NCI-H1930 (cell line): ENCODE measurements around the gene RBM19.

Experiments used
- DNase-seq, 2 experiments: peaks; one replicate each; lab custom pipeline; 2025; lab: John Stamatoyannopoulos, UW

Gene RBM19

DNA sequence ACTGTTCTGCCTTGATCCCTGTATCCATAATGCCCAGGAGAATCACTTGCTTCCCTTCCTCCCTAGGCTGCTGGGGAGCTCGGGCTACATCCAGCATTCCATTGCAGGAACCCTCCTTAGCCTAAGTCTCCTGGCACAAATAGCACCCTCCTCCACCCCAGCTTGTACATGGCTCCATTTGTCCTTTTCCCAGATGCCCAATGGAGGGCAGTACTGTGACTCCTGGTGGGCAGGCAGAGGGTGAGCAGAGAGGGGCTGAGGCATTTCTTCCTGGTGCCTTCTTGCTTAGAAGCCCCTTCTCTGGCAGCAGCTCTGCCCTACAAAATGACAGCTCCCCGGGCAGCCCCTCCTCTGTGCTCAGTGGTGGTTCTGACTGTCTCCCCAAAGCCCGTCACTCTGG is 86.5 kb downstream of the RBM19 start:
- no peak for DNase-seq

DNA sequence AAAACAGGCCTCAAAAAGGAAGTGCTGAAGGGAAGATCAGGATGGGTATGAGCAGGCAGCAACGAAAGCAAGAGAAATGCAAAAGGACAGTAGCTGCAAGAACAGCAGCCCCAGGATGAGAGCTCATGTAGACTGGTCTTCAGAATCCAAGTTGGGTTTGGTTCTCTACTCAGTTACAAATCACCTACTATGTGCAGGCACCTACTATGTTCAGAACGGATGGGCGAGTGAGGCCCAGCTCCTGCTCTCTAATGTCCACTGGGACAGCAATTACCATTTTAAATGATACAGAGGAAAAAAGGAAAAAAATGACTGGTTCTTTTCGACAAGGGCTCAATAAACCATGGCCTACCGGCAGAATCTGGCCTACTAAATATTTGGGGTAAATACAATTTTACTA is 88.5 kb downstream of the RBM19 start:
- no peak for DNase-seq

DNA sequence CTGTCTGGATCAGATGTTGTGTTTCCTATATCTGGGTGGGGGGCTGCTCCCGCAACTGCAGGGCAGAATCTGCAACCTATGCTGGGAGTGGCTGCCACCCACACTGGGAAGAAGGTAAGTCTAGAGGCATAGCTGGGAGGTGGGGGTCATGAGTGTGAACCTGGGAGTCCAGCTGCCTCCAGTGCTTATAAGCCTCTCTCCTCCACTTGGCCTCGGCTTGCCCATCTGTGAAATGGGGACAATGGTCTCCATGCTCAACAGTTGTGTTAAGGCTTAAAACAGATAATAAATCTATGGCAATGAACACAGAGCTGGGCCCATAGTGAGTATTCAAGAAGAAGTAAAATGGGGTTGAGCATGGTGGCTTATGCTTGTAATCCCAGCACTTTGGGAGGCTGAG is 90.0 kb downstream of the RBM19 start:
- DNase-seq = no peak

GRCh38 chr12:113875691-113876090 is 90.4 kb downstream of the RBM19 start:
- DNase-seq = no peak

DNA sequence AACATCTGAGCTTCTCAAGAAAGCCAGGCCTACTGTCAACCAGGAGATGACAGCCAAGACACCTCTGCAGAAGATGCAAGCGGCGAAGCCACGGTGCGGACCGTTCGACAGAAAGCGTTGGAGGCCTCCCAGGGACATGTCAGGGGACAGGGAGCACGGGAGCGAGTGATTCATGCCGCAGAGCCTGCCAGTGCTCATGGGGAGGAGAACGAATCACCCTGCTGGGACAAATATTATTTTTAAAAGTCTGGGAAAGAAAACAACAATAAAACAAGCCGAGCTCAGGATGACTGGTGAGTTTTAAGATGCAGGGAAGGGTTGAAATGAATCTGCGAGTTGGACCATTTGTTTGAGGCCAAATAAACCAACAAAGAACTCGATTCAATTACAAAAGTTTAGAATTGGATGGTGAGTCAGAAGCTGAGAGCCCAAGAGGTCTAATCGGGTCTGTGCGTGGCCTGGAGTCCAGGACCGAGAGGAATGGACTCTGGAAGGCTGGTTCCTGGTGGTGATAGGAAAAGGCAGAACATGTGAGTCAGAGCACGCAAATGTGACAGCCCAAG is 91.0 kb downstream of the RBM19 start:
- no peak for DNase-seq

DNA sequence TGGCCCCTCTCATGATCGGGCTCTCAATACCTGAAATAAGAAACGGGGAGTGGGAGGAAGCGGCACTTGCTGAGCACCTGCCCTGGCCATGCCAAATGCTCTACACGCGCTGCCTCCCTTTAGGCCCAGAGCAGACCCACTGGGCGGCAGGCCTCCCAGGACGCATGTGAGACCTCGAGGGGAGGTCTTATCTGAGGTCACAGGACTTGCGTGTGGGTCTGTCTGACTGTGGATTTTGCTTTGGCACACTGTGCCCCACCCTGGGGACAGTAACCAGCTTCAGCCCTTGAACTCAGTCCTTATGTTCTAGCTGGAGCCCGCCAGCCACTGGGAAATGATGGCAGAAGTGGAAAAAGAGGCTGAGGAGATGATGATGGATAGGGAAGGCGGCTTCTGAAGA is 91.8 kb downstream of the RBM19 start:
- DNase-seq = no peak

- DNase-seq = no peak
Observed at GRCh38 chr12:113873740-113874139, 92.4 kb downstream of the RBM19 start.

DNA sequence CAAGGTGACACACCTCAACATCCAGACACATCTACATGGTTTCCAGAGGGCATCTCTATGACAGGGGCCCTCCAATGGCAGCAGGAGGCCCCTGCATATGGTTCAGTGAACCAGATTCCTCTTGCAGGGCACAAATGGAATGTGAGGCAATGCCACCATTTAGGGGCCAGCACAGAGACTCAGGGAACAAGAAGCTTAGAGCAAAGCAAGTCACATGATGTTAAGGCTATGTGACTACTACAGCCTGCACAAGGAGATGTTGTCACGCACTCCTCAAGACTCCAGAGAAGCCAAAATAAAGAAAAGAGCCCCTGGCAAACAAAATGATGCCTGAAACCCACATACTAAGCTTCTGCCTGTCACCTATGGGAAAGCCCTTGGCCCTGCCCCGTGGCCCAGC is 95.2 kb downstream of the RBM19 start:
- no peak for DNase-seq

GRCh38 chr12:113870035-113870434 is 96.1 kb downstream of the RBM19 start:
- DNase-seq = no peak

- no peak for DNase-seq
Observed at GRCh38 chr12:113868365-113868764, 97.8 kb downstream of the RBM19 start.

DNA sequence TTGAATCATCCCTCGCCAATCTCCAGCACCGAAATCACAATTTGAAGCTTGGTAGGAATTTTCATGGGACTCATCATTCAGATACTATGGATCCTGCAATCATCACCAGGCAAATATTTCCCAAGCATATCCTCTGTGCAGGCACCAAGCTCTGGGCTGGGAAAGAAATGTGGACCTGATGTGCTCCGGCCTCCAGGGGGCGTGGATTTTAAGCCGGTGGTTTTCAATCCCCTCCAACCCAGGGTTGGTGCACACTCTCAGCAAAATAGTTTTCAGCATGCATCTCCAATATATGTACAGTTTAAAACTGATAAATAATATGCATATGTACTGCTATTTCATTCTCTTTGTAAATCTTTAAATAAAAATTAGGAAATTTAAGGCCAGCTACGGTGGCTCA is 98.9 kb downstream of the RBM19 start:
- DNase-seq = no peak

DNA sequence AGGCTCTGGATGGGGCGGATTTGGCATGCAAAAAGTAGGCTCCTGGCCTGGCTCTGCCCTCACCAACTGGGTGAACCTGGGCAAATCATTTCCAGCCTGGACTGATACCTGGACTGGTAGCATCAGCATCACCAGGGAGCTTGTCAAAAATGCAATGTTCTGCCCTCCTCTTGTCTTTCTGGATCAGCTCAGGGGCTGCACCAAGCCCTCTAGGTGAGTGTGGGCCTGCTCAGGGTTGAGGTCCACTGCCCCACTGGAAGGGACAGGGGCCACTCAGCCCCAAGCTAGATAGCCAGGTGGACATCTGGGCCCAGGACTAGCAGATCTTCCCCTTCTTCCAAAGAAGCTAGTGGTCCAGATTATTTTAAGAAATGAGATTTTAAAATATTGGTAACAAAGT is 99.6 kb downstream of the RBM19 start:
- DNase-seq = no peak

DNA sequence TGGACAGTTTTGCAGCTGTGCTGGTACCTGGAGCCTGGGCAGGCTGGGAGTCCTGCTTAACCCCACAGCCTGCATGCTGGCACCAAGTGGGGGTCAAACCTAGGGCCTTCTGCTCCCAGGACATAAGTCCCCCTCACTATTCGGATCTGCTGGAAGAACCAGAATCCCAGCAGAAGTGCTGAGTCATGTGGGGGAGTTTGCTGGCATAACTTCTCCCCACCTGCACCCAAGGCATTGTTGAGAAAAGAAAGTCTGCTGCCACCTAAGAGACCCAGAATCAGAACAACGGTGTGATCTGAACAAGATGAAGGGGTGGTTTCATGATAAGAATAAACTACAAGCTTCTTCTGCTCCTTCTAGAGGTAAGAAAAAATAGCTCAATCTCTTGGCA is 102.7 kb downstream of the RBM19 start:
- no peak for DNase-seq

DNA sequence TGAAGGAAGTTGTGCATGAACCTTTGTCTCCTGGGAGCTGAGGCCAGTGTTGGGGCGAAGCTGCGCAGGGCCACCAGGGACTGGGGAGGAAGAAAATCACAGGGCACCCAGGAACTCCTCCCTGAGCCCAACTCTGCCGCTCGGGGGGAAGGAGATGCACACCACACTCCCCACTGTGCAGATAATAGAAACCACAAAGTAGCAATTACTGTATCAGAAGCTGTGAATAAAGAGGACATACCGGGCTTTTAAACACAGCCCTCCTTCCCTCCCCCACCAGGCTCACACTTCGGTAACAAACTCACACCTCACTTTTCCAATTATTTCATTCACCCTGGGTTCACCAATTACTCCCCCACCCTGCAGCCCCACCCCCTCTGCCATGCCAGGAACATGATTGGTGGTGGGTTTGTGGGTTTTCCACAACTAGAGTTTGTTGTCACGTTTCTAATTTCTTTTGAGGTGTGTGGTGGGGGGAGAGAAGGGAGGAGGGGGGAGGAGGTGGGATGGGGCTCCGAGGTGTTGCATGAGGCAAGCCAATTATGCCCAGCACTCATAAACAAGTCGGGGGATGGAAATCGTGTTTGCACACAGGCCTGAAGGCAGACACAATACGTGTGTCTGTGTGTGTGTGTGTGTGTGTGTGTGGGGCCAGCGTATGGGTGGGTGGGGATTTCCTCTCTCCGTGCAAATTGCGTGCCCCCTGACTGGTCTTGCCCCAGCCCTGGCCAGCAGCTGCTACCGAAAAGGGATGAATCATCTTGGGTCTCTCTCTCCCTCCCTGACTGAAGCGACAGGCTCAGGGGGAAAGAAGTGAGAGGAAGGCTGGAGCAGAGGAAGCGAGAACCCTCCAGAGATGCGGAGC is 103.3 kb downstream of the RBM19 start:
- DNase-seq = no peak

GRCh38 chr12:113861708-113862312 is 104.3 kb downstream of the RBM19 start:
- DNase-seq = no peak

GRCh38 chr12:113860950-113861349 is 105.2 kb downstream of the RBM19 start:
- no peak for DNase-seq

DNA sequence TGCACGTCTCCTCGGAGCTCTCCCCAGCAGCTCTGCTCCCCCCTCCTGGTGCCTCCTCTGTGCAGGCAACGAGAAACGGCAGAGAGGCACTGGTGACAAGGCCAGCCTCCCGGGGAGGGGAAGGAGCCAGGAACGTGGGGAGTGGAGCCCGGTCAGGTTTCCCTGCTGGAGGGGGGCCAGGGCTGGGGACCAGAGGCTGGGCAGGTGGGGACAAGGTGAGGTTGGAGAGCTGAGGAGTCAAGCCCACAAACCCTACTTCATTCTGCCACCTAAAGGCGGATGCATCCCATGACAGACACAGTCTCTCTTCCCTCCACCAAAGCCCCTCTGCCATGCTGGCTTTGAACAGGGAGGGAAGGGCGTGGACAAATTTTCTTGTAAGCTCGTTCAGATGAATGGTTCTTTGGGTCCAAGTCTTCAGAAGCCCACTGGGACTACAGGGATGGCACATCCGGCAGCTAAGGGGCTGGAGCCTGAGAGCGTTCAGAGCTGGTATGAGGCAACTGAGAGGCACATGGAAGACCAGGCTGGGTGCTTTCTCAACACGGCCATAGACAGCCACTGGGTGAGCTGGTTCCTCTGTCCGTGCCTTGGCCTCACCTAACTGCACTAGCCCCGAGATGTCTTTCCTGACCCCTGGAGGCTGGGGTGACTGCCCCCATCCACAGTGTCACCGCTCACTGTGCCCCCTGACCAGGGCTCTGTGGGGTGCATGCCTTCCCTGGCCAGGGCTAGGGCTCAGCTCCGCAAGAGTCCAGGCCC is 105.9 kb downstream of the RBM19 start:
- no peak for DNase-seq

GRCh38 chr12:113858841-113859386 is 107.2 kb downstream of the RBM19 start:
- DNase-seq = no peak

DNA sequence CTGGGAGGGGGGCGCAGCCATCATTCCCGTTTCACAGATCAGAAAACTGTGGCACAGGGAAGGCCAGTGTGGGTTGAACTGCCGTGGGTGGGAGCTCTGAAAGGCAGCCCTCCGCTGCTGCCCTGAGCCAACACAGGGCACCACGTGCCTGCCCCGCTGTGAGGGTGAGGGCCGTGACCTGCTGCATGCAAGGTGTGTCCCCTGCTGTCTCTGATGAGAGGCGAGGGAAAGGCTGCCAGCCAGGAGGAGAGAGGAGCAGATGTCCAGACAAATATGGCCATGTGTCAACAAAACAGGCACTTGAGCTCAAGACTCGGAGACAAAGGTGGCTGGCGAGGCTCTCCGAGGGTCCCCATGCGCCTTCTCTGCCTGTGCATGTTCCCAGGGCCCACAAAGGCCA is 108.8 kb downstream of the RBM19 start:
- no peak for DNase-seq

- no peak for DNase-seq
Observed at GRCh38 chr12:113855998-113856397, 110.1 kb downstream of the RBM19 start.

GRCh38 chr12:113854385-113855142 is 111.6 kb downstream of the RBM19 start:
- DNase-seq = no peak

DNA sequence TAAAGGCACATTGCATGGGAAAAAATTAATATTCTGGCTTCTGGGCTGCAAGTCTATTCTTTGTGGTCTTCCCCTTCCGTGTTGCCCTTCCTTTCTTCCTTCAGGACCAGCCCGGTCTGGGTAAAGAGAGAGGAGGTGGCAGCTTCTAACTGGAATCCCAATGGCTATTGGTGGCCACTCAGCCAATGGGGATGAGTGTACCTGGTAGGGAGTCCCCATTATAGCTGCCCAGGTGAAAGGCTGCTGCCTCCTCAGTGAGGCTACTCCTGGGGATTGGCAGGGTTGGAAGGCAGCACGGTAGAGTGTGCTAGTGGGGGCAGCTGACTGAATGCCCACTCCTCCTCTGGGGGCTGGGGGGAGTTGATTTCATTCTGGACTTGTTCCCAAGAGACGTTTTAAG is 112.6 kb downstream of the RBM19 start:
- no peak for DNase-seq
